Transverse colon (tissue), 3 donors: ENCODE data around the gene PHF10.

Experiments
- CTCF ChIP-seq, 5 experiments: fragments of 200-600 bp in 3 of 5; fragments of 450-650 bp in 2 of 5; sonication (generic) in 3 of 5; IDR thresholded peaks; 1 replicate in 2 of 5; 2 replicates in 3 of 5; pipeline ENCODE4 v1.5.1; 2016 to 2017; ENCODE audit warnings: antibody characterized with exemption in 5 of 5, inconsistent platforms in 3 of 5, mild to moderate bottlenecking in 2 of 5, moderate library complexity in 1 of 5
- EP300 ChIP-seq: sonication (generic); formaldehyde crosslinking; IDR thresholded peaks from one replicate; pipeline ENCODE4 v1.6.1; 2017; ENCODE audit warnings: antibody characterized with exemption, low read depth
- POLR2A ChIP-seq: fragments of 450-650 bp; IDR thresholded peaks from one replicate; pipeline ENCODE4 v1.6.1; 2016; ENCODE audit warnings: antibody characterized with exemption, mild to moderate bottlenecking, moderate library complexity

- TF ChIP-seq POLR2A (no peak), CTCF (IDR thresholded peaks at IDR 0.05) (no peak), EP300 (no peak)
Observed at GRCh38 chr6:169691260-169691659, 33.0 kb downstream of the PHF10 start.
